ENCODE results near the gene B4GALT5. TPM values are rescaled to one million over a fixed set of nuclear protein-coding genes. Genes with fewer than 3 reads are reported as not detected.

The B4GALT5 gene
- total and polyA plus RNA-seq, 7 donors, result 17.1 to 46.0 (median 21.4) TPM

DNA sequence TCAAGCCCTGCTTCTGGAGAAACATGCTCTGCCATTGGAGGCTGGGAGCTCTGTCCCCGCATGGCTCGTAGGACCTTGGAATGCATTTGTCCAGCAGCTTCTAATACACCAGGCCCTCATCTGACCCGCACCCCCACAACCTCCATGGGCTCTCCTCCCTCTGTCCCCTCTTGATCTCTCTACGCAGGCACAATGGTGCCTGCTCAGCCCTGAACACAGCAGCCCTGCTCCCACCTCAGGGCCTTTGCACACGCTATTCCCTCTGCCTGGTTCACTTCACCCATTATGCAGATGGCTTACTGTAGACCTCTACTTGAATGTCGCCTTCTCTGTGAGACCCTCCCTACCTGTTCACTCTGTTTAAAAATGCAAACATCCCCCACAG, 118.8 kb downstream of the B4GALT5 start:
- WGBS, 2 donors, result 95 to 96% methylated on average over 6 of the region's 6 CpGs
- peaks cover 0 to 14% (median 8%) of the 10 kb centered on the region in 4 donors for H3K4me1 ChIP-seq
- H3K9me3 ChIP-seq, result peaks cover 0 to 3% (median 0%) of the 10 kb centered on the region in 4 donors
- no peak for DNase-seq
- TF ChIP-seq CTCF (IDR thresholded peaks at IDR 0.05) (no peak), EP300 (IDR thresholded peaks at IDR 0.05) (no peak), POLR2AphosphoS5 (IDR thresholded peaks at IDR 0.05) (no peak), POLR2A (IDR thresholded peaks at IDR 0.05) (no peak)
- peak overlapping the region; percentile 47 to 75 (median 64) for H3K27ac ChIP-seq
- H3K4me3 ChIP-seq, result no peak overlapping the region
- no peaks in the 10 kb centered on the region for H3K36me3 ChIP-seq
- no peaks in the 10 kb centered on the region for H3K27me3 ChIP-seq
- intact Hi-C loops (cut with DNase I), result no loop called here

DNA sequence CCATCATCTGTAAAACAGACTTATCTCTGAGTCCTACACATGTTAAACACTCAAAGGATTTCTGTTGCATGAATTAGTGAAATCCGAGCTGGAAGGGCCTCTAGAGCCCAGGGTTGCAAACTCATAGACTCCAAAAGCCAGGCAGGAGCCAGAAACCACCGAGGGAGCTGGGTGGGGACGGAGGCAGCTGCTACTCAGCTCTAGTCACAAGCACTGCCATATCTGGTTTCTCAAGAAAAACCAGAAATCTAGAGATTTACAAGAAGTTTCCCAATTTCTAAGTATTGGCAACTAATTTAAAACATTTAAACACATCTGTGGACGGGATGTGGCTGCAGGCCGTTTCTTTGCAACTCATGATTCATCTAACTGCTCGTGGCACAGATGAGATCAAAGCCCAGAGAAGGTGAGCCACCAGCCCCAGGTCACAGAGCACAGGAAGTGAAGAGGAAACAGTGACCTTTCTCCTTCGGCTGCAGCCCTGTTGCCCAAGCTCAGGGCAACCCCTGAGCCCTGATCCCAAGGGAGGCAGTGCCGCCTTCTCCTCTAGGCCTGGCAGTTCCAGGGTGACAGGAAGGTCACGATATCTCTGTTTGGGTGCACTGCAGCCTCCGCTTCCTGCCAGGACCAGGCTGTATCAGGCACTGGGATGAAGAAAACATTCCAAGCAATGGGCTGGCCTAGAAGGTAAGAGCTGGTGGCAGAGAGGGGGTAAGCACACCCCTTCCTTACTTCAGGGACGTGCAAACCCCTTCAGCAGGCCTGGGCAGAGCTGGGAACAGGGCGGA, 119.3 kb downstream of the B4GALT5 start:
- Histone ChIP-seq H3K27ac (peak overlapping the region; percentile 56 to 75 (median 64)), H3K4me3 (no peak overlapping the region), H3K36me3 (no peaks in the 10 kb centered on the region), H3K9me3 (peaks cover 0 to 3% (median 0%) of the 10 kb centered on the region in 4 donors), H3K4me1 (peaks cover 0 to 14% (median 8%) of the 10 kb centered on the region in 4 donors), H3K27me3 (no peaks in the 10 kb centered on the region)
- intact Hi-C loops (cut with DNase I), result no loop called here
- 64 to 70% methylated on average over 12 of the region's 12 CpGs for WGBS, 2 donors
- TF ChIP-seq POLR2AphosphoS5 (IDR thresholded peaks at IDR 0.05), result peak; percentile 27 to 75 (median 40)
- TF ChIP-seq CTCF (IDR thresholded peaks at IDR 0.05), result no peak
- DNase-seq, result peak; percentile 92

GRCh38 chr20:49593466-49594142, 120.1 kb downstream of the B4GALT5 start:
- H3K4me3 ChIP-seq, result no peak overlapping the region
- H3K4me1 ChIP-seq, result peaks cover 0 to 14% (median 8%) of the 10 kb centered on the region in 4 donors
- H3K27ac ChIP-seq, result peak overlapping the region; percentile 56 to 72 (median 64)
- WGBS, 2 donors, result 79 to 84% methylated on average over 15 of the region's 15 CpGs
- TF ChIP-seq EP300 (IDR thresholded peaks at IDR 0.05) (no peak), POLR2A (IDR thresholded peaks at IDR 0.05) (no peak), POLR2AphosphoS5 (IDR thresholded peaks at IDR 0.05) (no peak), CTCF (IDR thresholded peaks at IDR 0.05) (no peak)
- no peaks in the 10 kb centered on the region for H3K27me3 ChIP-seq
- intact Hi-C loops (cut with DNase I), result no loop called here
- DNase-seq, result no peak
- H3K36me3 ChIP-seq, result no peaks in the 10 kb centered on the region
- peaks cover 0 to 3% (median 0%) of the 10 kb centered on the region in 4 donors for H3K9me3 ChIP-seq

DNA sequence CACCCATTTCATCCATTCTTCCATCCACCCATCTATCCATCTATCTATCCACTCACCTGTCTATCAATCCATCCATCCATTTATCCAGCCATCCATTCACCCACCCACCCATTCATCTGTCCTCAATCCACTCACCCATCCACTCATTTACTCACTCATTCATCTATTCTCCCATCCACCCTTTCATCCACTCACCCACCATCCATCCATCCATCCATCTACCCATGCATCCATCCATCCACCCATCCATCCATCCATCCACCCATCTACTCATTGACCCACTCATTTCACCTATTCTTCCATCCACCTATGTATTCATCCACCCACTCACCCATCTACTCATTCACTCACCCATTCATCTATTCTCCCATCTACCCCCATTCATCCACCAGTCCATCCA, 121.6 kb downstream of the B4GALT5 start:
- H3K36me3 ChIP-seq, result no peaks in the 10 kb centered on the region
- intact Hi-C loops (cut with DNase I), result no loop called here
- TF ChIP-seq POLR2AphosphoS5 (IDR thresholded peaks at IDR 0.05), result no peak
- no peak for TF ChIP-seq CTCF (IDR thresholded peaks at IDR 0.05)
- TF ChIP-seq POLR2A (IDR thresholded peaks at IDR 0.05), result no peak
- TF ChIP-seq EP300 (IDR thresholded peaks at IDR 0.05), result no peak
- H3K4me3 ChIP-seq, result no peak overlapping the region
- peaks cover 0 to 24% (median 21%) of the 10 kb centered on the region in 4 donors for H3K4me1 ChIP-seq
- H3K27ac ChIP-seq, result peak overlapping the region in 2 of 4 donors; percentile 56 to 83
- no peak for DNase-seq
- no peaks in the 10 kb centered on the region for H3K9me3 ChIP-seq
- no peaks in the 10 kb centered on the region for H3K27me3 ChIP-seq
